Measurements from ENCODE around the gene CBX2.
"Not testable (repeated sequence)": the region's sequence is repeated elsewhere in the genome, so short reads cannot be mapped to it uniquely, and the experiment has no call there.

The CBX2 gene

DNA sequence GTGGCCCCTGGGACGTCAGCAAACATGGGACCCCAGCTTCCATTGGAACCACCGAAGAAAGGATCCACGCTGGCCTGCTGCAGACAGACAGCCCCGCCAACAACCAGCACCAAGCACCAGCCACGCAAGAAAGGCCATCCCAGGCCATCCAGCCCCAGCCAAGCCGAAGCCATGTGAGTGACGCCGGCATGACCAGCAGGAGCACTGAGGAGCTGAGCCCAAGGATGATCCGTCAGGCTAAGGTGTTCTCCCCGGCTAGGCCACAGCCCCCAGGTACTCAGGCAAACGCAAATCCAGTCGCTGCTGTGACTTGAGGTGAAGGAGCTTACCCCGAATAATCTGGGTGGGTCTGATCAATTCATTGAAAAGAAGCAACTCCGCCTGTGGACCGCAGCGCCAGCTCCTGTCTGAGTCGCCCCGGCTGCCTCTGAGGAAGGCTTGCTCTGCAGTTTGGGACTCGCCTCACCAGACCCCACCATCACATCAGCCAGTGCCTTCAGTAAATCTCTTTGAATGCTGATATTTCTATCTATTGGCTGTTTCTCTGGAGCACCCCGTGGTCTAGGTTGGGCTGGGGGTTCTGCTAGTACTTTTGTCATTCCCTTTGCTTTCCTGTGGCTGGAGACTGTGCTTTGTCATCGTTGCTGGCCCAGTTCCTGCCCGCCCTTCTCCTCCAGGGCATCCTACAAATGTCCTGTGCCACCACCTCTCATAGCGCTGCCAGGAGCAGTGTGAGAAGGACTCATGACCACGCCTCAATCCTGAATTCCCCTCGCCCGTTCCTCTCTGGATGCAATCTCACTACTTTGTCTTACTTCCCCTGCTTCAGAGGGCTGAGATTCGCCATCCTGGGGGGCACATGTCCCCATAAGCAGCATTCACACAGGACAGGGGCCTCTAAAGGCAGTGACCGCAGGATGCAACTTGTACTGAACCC is 8.1 kb upstream of the CBX2 start:
- DNase-seq (ENCODE audit: low read depth in 1 of 2, low spot score in 1 of 2) = no peak

- DNase-seq (ENCODE audit: low read depth in 1 of 2, low spot score in 1 of 2) = no peak
Observed at GRCh38 chr17:79771276-79771675, 6.7 kb upstream of the CBX2 start.

GRCh38 chr17:79772726-79773125 is 5.2 kb upstream of the CBX2 start:
- not testable (repeated sequence) for DNase-seq (ENCODE audit: low read depth in 1 of 2, low spot score in 1 of 2)

GRCh38 chr17:79774561-79774975 is 3.4 kb upstream of the CBX2 start:
- DNase-seq (ENCODE audit: low read depth in 1 of 2, low spot score in 1 of 2) = no peak

- DNase-seq (ENCODE audit: low read depth in 1 of 2, low spot score in 1 of 2) = no peak
Observed at GRCh38 chr17:79775632-79776031, 2.3 kb upstream of the CBX2 start.

GRCh38 chr17:79776376-79777119 is 1.4 kb upstream of the CBX2 start:
- DNase-seq (ENCODE audit: low read depth in 1 of 2, low spot score in 1 of 2) = no peak

DNA sequence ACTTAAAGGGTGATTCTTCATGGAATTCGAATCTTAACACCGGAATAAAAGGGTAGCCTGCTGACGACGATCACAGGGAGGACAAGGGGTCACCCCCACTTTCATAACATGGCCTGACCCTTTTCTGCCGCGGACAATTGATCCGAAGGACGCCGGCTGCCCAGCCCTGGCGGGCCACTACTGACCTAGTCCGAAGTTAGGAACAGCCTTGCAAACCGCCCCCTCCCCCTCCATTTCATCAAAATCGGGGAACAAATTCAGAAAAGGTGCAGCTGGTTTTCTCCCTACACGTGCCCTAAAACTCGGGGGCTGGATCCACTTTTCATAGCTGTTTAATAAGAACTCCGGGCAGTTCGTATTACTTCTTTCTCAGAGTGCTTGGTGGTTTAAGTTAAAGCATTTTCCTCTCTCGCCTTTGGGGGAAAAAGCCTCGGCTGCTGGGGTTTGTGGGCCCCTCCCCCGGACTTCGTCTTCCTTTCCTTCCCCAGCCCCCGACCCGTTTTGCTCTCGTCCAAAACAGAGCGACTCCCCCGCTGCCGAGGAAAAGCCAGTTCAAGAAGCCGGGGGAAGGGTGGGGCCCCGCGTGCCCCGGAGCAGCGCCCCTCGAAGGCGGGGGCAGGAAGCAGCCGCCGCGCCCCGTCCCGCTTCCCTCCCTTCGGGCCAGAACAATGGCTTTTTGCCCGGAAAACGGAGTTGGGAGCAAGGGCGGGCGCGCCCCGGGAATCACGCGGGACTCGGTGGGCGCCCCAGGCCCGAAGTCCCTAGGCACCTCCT is 641 bp upstream of the CBX2 start:
- DNase-seq (ENCODE audit: low read depth in 1 of 2, low spot score in 1 of 2) = no peak

DNA sequence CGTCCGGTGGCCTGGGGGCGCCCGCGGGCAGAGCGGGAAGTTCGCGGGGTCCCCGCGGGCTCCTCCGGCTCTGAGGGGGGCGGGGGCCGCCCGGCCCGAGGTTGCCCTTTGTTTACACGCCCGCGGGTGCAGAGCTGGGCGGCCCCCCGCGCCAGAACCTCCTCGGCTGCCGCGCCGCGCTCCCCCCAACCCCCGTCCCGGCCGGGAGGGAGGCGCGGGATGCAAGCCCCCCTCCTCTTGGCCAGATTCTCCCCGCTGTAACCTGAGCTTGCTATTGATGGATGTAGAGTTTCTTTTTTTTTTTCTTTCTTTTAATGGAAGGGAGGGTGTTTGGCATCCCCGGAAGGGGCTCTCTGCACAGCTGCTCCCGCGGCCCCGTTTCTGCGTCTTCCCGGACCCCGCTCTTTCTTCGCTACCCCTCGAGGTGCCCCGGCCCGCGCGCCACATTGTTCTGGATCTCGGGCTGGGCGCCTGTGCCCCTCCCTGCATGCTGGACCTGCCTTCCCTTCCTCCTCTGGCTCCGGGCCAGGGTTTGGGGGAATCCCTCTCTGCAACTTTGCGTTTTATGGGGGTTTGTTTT is 646 bp downstream of the CBX2 start:
- DNase-seq (ENCODE audit: low read depth in 1 of 2, low spot score in 1 of 2) = no peak

GRCh38 chr17:79779084-79779529 is 1.2 kb downstream of the CBX2 start:
- DNase-seq (ENCODE audit: low read depth in 1 of 2, low spot score in 1 of 2) = no peak

- DNase-seq (ENCODE audit: low read depth in 1 of 2, low spot score in 1 of 2) = no peak
Observed at GRCh38 chr17:79779661-79780365, 1.9 kb downstream of the CBX2 start.

GRCh38 chr17:79781012-79781650 is 3.2 kb downstream of the CBX2 start:
- no peak for DNase-seq (ENCODE audit: low read depth in 1 of 2, low spot score in 1 of 2)

- no peak for DNase-seq (ENCODE audit: low read depth in 1 of 2, low spot score in 1 of 2)
Observed at GRCh38 chr17:79781736-79782575, 4.0 kb downstream of the CBX2 start.

GRCh38 chr17:79783891-79784290 is 5.9 kb downstream of the CBX2 start:
- DNase-seq (ENCODE audit: low read depth in 1 of 2, low spot score in 1 of 2) = no peak

- no peak for DNase-seq (ENCODE audit: low read depth in 1 of 2, low spot score in 1 of 2)
Observed at GRCh38 chr17:79784353-79785016, 6.5 kb downstream of the CBX2 start.

DNA sequence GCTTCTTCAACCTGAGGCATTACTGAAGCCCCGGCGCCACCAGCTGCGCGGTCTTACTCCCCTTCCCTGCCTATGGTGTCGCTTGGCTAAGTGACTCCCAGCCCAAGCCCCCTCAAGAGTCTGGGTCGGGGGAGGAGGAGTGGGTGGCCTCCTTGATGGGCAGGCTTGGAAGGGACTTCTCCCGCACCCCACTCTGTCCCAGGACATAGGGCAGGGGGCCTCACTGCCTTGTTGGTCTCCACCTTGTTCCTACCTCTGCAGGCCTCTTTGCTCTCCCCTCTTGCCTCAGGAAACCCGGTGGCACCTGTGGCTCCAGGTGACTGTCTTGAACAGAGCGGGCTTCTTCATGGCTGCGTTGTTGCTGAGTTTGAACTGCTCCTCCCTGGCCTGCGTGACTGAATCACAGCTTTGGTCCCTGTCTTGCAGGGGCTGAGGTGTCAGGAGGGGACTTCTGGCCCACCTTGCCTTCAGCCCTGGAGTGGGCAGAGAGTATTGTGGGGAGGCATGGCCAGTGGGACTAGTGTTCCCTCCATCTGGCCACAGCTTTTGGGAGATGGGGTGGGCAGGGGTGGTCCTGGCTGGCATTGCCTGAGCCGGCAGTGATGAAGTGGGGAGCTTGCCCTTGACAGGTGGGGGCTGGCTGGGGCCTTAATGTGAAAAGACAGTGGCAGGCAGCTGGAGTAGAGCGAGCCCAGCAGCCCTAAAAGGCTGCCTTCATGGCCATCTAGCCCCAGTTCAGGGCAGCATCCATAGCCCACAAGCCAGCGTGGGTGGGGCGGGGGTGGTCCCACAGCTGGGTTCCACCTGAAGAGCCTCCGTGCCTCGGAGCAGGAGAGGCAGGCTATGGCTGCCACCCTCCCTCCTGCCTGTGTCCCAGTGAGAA is 7.3 kb downstream of the CBX2 start:
- DNase-seq (ENCODE audit: low read depth in 1 of 2, low spot score in 1 of 2) = no peak

- no peak for DNase-seq (ENCODE audit: low read depth in 1 of 2, low spot score in 1 of 2)
Observed at GRCh38 chr17:79785900-79786810, 8.2 kb downstream of the CBX2 start.
